ENCODE data around the gene LETM1. TPM values are rescaled to one million over a fixed set of nuclear protein-coding genes. Genes with fewer than 3 reads are reported as not detected.

LETM1 gene
- total and polyA plus RNA-seq, 2 experiments from 2014 or later: 23.3 to 68.9 TPM

GRCh38 chr4:1883583-1883982 is 27.6 kb upstream of the LETM1 start (continued):
- TF ChIP-seq EZH2phosphoT487 (IDR thresholded peaks at IDR 0.05; ENCODE audit: unreplicated experiment): no peak
- no peak for TF ChIP-seq NANOG (IDR thresholded peaks at IDR 0.05; ENCODE audit: borderline replicate concordance)
- TF ChIP-seq CREB1 (CRISPR knock-in tag; IDR thresholded peaks at IDR 0.05; ENCODE audit: low read depth): no peak
- TF ChIP-seq REST (IDR thresholded peaks at IDR 0.05; ENCODE audit: unreplicated experiment): no peak
- no peak for TF ChIP-seq STAT1 (IDR thresholded peaks at IDR 0.05; ENCODE audit: unreplicated experiment)
- TF ChIP-seq CTCF (conservative IDR thresholded peaks at IDR 0.05; ENCODE audit: low read depth in 2 of 2): no peak

- no peaks in the 10 kb centered on the region for H3K9me2 ChIP-seq (ENCODE audit: insufficient read depth)
- no peaks in the 10 kb centered on the region for H3K9me3 Mint-ChIP-seq
- H3K27ac Mint-ChIP-seq: no peak overlapping the region
- no peak overlapping the region for H3K4me3 Mint-ChIP-seq
- no peak overlapping the region for H2AFZ ChIP-seq
- no peak overlapping the region for H3K4me3 ChIP-seq
- no peaks in the 10 kb centered on the region for H3K27me3 ChIP-seq (ENCODE audit: insufficient read depth)
- DNase-seq (ENCODE audit: low spot score) (no peak), ATAC-seq (no peak)
- H3K79me2 ChIP-seq (replicated peaks; ENCODE audit: insufficient read depth): peaks cover 99% of the 10 kb centered on the region
- H3K4me1 Mint-ChIP-seq: peaks cover 14% of the 10 kb centered on the region
- H3K4me1 ChIP-seq (ENCODE audit: insufficient read depth): no peaks in the 10 kb centered on the region
- H3K27me3 Mint-ChIP-seq (ENCODE audit: insufficient read depth, low read depth, poor library complexity): peaks cover 12% of the 10 kb centered on the region
- H3K4me2 ChIP-seq: no peak overlapping the region
- peaks cover 67% of the 10 kb centered on the region for H4K20me1 ChIP-seq (replicated peaks; ENCODE audit: insufficient read depth)
- H3K27ac ChIP-seq (ENCODE audit: low read depth): no peak overlapping the region
- H3K36me3 Mint-ChIP-seq (ENCODE audit: low read depth): peaks cover 2% of the 10 kb centered on the region; the same call in 2 of the 3 replicates
- H3K36me3 ChIP-seq (ENCODE audit: insufficient read depth): no peaks in the 10 kb centered on the region
- TF ChIP-seq NANOG (IDR thresholded peaks at IDR 0.05; ENCODE audit: borderline replicate concordance): no peak
- TF ChIP-seq CTCF (conservative IDR thresholded peaks at IDR 0.05; ENCODE audit: low read depth in 2 of 2): no peak
- no peak for TF ChIP-seq JUNB (IDR thresholded peaks at IDR 0.05; ENCODE audit: unreplicated experiment)
- no peak for TF ChIP-seq ZNF462 (CRISPR knock-in tag; IDR thresholded peaks at IDR 0.05)
- TF ChIP-seq EZH2phosphoT487 (IDR thresholded peaks at IDR 0.05; ENCODE audit: unreplicated experiment): no peak
- TF ChIP-seq ZNF114 (CRISPR knock-in tag; IDR thresholded peaks at IDR 0.05): no peak
- TF ChIP-seq POLR2AphosphoS5 (IDR thresholded peaks at IDR 0.05; ENCODE audit: low read depth): no peak
- H3F3A ChIP-seq (replicated peaks; ENCODE audit: low read depth): no peaks in the 10 kb centered on the region
Observed at GRCh38 chr4:1882850-1883271, 26.9 kb upstream of the LETM1 start.

All from GM23338 (cell line).